GM21381 (cell line): ENCODE measurements around the gene RHOJ.
"Not testable (repeated sequence)": the region's sequence is repeated elsewhere in the genome, so short reads cannot be mapped to it uniquely, and the experiment has no call there.

Source experiments
- ATAC-seq: cut with Tn5 transposase; IDR thresholded peaks from one replicate; pipeline ENCODE4 v1.9.1; 2021; ENCODE audit warnings: mild to moderate bottlenecking, moderate library complexity; ENCODE audit not compliant: unreplicated experiment

The RHOJ gene

DNA sequence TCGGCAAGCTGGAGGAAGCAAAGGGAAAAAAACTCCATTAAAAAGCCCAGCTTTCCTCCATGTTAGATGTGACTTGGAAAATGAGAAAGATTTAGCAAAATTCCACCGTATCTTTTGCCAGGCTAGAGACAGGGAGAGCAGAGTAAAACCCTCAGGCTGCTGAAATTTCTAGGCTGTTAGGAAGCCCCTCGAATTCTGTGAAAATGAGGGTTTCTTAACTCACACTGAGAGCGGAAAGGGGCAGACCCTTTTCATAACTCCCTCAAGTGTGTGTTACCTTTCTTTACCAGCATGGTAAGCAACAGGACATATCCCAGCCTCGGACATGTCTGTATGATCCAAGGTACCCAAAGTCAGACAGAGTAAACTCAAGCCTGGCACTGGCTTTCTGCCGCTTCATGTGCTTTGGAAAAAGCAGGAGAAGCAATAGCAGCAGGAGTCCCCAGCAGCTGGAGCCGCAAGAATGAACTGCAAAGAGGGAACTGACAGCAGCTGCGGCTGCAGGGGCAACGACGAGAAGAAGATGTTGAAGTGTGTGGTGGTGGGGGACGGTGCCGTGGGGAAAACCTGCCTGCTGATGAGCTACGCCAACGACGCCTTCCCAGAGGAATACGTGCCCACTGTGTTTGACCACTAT, at the start of gene RHOJ:
Gene RHOJ, plus strand, starts transcription at position 37 of the 637 bp plus-strand sequence. Its CDS starts 427 bp downstream, at position 464.
- no peak for ATAC-seq

DNA sequence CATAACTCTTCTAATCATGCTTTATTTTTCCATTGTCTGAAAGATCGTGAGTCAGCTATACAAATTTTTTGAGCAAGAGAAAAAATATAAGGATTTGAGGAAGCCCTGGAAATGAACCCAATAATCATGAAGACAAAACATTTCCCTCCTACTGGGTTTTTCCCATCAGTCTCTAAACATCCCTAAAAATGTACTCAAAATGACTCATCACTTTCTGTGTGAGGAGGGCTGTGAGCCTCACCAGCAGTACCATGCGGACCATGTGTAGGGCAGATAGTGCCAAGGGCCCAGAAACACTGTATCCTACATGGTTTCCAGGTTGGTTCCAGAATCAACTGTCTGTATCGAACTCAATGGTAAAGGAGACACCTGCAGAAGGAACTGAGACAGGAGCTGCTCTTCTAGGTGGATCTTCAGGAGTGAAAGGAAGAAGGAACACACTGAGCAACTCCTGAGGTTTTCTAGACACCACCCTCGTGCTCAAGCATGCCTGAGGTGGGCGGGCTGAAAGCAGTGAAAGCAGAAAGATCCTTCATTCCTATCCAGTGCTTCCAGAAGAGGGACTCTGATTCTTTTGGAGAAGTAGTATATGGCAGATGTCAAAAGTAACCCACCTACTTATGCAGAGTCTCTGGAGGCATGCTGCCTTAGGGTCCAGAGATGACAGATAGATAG, 48.6 kb upstream of the RHOJ start:
- no peak for ATAC-seq

DNA sequence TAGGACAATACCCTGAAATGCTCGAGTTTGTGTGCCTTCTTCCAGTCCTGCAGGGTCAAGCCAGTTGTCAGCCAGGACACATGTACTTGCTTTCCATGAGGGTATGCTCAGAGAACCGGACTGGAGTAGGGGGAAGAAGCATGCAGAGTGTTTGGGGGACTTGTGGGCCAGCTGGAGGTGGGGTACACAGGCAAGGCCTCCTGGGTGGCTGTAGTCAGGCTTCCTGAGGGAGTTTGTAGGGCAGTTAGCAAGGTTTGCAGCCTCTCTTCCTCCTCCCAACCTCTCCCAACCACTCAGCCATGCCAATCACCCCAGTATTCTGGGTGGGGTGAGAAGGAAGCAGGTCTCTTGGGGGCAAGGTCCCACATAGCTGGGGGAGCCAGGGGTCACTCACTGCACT, 47.0 kb upstream of the RHOJ start:
- ATAC-seq, result no peak

DNA sequence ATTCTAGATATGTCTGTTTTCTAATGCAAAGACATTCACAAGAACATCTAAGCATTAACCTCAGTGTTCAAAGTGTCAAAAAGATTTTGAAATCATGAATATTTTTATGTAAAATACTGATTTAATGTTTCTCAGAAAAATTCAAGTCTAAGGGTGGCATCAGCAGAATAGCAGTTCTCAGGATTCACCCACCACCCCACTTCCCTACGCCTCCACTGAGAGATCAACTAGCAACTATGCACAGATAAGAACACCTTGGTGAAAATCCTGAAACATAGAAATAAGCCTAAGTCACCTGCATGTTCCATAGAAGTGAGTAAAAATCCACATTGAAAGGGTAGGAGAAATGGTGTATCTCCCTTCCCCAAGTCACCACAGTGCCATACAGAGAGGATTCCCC, 40.9 kb upstream of the RHOJ start:
- no peak for ATAC-seq

DNA sequence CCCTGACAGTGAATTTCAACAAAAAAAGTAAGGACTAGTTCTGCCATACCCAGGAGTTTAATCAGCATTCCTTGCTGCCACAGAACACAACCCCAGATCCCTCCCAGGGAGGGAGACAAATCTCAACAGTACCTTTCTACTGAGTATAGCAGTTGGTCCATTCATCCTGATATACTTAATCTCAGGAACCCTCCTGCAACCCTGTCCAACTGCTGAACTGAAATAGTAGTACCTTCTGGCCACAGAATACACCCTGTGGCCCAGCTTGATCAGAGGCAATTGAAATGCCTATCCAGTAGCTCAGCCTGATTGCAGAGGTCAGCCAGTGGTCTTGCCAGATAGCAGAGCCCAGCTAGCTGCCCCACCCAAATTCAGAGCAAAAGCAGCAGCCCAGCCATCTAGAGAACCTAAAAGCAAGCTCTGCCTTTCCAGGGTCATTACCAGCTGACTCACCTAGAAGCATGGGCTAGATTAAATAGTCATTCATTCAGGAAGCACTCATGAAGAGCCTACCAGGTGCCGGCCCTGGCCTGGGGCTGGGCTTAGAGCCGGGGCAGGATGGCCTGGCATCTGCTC, 40.0 kb upstream of the RHOJ start:
- ATAC-seq, result no peak

DNA sequence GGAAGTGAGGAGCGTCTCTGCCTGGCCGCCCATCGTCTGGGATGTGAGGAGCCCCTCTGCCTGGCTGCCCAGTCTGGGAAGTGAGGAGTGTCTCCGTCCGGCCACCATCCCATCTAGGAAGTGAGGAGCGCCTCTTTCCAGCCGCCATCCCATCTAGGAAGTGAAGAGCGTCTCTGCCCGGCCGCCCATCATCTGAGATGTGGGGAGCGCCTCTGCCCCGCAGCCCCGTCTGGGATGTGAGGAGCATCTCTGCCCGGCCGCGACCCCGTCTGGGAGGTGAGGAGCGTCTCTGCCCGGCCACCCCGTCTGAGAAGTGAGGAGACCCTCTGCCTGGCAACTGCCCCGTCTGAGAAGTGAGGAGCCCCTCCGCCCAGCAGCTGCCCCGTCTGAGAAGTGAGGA, 39.0 kb upstream of the RHOJ start:
- not testable (repeated sequence) for ATAC-seq

DNA sequence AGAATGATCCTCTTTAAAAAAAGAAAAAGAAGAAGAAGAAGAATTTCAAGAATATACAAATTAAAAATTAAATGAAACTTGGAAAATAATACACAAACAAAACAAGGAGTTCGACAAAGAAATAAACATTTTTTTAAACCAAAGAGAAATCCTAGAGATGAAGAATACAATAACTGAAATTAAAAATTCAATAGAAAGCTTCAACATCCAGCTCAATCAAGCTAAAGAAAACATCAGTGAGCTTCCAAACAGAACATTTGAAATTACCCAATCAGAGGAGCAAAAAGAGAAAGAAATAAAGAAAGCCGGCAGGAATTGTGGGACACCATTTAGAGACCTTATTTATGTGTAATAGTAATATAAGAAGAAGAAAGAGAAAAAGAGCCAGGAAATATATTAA, 37.2 kb upstream of the RHOJ start:
- ATAC-seq, result no peak

DNA sequence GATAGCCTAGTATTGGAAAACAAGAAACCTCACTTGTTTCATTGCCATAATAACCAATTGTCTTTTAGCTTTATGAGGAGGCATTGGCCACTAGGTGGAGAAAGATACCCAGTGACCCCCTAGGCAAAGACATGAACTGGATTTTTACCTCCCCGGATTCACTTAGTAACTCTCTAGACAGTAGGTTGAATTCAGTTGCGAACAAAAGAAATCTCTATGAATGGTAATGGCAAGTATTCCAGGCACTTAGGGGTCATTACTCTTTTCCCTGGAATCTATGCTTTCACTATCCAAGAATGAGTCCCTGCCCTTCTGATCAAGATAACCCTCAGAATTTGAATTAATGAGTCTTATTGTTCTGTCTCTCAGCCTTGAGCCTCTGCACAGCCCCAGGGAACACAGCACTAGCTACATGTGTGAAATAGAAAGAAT, 29.5 kb upstream of the RHOJ start:
- no peak for ATAC-seq

DNA sequence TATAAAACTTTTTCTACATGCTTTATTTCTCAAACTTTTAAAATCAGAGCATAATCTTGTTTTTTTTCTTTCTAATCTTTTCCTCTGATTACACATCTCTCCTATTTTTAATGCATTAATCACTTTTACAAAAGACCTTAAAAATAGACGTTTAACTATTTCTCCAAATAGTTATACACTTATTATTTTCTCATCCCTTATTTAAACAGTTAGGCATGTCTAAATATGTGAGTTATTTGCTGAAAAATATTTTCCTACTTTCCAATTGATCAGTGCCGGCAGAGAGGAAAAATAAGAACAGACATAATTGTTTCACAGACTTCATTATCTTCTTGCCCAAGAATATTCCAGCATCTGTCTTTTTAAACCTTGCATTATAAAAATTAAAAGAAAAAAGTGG, 28.7 kb upstream of the RHOJ start:
- ATAC-seq, result no peak

DNA sequence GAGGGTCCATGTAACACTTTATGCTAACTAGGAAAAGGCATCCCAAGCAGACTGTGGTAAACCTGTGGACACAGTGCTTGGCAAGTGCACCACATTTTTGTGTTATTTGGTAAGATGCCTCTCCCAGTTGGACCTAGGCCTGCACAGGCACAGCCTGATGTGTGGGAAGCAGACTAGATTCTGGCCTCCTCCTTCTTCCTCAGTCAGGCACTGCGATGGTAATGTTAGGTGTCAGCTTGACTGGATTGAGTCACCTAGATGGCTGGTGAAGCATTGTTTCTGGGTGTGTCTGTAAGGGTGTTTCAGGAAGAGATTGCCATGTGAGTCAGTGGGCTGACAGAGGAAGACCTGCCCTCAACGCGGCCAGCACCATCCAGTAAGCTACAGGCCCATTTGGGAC, 25.3 kb upstream of the RHOJ start:
- no peak for ATAC-seq

DNA sequence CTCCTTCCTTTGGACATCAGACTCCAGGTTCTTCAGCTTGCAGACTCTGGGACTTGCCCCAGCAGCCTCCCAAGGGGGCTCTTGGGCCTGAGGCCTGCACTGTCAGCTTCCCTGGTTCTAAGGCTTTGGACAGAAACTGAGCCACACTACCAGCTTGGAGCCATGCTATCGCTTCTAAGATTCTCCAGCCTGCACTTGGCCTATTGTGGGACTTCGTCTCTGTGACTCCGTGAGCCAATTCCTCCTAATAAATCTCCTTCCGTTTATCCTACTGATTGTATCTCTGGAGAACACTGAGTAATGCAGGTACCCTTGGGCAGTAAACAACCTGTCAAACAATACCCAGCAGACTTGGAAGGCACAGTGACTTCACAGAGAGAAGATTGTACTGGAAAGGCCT, 24.9 kb upstream of the RHOJ start:
- ATAC-seq, result no peak

DNA sequence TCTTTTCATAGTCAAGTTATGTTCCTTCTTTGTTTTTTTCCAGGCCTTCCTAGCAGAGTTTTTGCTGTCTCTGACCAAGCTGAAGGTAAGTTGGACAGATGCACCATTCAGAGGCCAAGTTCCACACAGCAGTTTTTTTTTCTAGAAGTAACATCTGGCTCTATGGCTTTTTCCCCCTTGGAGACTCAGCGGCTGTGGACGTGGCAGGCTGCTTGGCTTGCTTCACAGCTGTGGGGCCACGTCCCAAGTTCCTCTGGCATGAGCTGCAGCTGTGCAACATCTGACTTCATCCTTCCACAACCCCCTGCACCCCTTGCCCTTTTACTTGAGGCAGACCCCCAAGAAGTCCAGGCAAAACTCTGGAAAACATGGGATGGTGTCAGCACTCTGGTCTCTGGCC, 24.2 kb upstream of the RHOJ start:
- ATAC-seq, result no peak

DNA sequence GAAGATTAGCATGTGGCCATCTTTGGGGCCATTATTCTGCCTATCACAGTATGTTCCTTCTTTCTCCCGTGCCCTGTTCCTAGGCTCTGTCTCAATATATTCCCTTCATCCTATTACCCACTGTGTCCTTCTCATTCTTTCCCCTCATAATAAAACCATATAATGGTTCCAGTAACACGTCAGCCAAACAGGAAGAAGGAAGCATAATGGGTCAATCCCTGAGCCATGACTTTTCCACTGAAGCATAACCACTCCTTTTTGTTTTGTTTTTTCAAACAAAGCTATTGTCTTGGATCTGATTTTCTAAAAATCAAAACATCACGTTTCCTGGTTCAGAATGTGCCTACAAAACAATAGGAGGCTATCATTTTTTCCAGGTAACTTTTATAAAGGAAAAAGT, 21.3 kb upstream of the RHOJ start:
- no peak for ATAC-seq

DNA sequence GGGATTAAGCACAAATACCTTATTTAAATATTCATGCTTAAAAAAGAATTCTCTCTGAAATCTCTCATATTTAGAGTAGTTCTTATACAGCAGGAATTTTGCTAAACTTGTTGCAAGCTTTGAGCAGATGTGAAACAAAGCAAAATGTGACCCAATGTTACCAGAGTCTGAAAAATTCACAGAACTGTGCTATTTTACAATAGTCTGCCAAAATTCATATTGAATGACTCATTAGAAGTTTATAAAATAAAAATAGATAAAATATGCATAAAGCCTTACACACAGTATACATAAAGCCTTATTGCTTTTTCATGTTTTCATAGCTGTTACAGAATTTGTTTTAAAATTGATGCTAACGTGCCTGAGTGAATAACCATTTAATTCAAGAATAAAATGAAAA, 17.8 kb upstream of the RHOJ start:
- ATAC-seq, result no peak

DNA sequence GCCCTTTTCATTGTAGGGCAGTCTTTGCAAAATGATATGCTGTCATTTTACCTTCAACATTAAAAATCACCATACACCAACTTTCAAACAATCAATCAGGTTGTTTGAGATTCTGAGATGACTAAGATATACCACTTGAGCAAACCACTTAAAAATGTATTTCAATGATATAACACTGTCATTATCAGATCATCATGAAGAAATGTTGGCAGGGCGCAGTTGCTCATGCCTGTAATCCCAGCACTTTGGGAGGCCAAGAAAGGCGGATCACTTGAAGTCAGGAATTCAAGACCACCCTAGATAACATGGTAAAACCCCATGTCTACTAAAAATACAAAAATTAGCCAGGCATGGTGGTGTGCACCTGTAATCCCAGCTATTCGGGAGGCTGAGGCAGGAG, 13.0 kb upstream of the RHOJ start:
- ATAC-seq, result no peak

DNA sequence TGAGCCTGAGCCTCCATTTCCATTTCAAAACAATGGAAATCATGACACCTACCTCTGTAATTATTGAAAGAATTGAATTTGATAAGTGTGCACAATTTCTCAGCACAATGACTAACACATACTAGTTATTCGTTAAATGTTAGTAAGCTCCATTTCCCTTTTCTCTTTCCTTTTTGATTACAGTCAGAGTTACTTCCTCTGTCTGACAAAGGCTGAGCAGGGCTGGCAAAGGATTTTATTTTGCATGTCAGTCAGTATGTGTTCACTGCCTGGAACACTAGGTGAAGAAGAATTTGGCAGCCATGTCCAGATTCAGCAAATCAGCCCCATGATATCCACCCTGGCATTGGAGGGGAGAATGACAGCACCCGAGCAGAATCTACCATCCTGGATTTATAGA, 12.2 kb upstream of the RHOJ start:
- ATAC-seq, result no peak

DNA sequence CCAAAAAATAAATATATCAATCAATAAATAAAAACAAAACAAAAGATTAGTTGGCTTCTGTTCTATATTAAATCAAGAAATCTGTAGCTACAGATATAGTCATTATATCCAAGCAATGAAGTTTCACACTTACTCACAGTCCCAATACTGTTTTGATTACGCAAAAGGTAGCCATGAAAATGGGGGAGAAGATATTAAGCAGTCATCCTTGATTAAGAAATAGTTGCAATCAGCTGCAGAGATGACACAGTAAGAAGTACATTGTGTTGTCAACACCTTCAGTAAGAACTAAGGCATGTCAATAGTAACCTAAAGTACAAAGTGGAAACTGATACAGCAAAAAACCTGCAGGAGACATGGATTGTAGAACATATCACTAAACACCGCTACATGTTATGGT, 11.0 kb upstream of the RHOJ start:
- no peak for ATAC-seq

DNA sequence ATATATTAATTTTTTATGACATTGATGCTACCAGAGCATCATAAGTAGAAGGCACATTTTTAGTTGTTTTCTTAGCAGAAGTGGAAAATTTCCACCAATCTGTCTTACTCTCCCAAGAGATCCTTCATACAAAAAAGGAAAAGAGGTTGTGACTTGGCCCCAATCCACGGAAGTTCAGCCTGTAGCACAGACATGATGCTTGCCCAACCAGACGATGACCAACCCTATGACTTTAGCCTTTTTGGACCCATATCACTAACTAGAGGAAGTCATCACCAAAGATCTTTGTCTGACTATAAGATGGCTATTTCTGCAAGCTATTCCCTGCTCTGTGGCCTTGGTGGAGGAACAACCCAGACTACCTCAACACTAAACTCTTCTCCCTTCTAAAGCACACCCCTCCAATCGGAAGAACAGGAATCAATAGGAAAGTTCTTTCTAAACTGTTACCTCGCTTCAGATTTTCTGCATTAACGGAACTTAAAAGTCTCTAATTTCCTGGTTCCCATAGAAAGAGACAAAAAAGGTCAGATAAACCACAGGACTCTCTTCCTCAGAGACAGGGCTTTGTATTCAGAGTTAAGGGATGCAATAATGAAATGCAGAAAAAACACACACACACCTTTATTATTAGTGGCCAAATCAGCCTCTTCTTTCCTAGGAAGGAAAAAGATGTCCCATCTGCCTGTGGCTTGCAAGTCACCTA, 4.1 kb upstream of the RHOJ start:
- ATAC-seq, result no peak

DNA sequence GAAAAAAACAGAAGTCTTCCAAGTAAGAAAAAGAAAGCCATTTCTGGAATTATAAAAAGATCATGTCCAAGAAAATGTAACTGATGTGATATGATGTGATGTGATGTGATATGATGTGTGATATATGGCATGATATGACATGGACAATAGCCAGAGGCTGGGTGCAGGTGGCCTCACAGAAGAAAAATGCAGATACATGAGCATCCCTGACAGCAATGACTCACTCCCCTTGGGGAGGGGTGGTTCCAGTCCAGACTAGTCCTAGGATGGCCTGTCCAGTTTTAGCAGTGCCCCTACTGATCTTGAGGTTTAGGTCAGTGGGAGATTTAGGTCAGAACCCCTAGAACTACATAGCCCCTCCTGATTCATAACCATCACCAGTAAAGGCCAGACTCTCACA, 3.5 kb upstream of the RHOJ start:
- ATAC-seq, result no peak

DNA sequence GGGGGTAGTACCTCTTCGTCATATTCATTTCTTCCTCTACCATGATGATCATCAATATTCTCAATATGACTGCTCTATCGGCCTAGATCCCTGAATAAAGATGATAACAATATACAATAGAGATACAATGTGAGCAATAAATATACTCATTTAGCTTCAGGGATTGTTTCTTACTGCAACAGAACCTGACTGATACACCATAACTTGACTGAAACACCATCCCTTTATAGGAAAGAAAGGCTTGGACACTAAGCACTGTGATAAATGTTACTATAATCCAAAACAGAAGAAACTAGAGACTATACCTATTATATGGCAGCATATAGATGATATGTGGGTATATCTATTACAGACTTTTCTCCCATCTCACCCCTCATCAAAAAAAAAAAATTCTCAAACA, 1.2 kb upstream of the RHOJ start:
- ATAC-seq, result no peak

DNA sequence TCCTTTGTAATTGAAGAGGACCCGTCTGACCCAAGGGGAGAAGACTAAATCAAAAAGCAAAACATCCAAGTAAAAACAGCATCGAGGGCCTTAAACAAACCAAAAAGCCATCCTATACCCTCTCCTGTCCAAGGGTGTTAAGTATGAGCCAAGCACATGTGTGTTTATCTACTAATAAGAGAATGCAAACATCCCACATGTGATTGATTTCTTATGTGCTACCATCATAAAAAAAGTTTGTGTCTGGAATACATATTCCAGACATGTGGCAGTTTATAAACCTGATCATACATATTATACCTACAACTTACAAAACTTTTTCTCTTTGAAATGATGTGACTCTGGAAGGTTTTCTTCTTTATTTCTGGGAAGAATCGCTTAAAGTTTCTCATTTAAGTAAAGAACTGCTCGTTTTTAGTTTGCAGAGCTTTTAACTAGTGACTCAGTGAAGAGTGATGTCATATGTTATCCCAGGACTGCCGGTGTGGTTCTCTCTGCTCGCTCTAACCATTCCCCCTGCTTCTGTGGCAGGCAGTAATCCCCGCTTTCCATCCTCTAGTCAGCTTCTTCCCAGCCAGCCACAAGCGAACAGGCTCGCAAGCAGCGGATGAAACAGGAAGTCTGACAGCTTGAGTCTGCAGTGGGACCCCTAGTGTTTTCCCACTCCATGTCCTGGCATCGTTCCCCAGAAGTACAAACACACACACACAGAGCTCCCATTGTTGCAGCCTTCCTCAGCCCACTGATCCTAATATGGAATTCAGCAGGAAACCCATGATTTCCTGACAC, 431 bp upstream of the RHOJ start:
- no peak for ATAC-seq
